PC-3 (cell line): ENCODE measurements around the gene MAGI2. TPM values are rescaled to one million over a fixed set of nuclear protein-coding genes. Genes with fewer than 3 reads are reported as not detected.

Experiments used
- ATAC-seq: fragments of 200-7000 bp; cut with Tn5 transposase; 2 replicates; pipeline ENCODE4 v1.9.1; 2020; ENCODE audit warnings: mild to moderate bottlenecking, moderate library complexity
- BruUV-seq: library from RNA; stranded (reverse); fragments of 400-500 nt; replicated peaks from 2 replicates; lab custom pipeline; 2021; lab: Mats Ljungman, UMichigan
- CTCF ChIA-PET: fragments of 300-600 bp; sonication (Branson Sonifier 250); formaldehyde crosslinking; loops from one replicate; lab custom pipeline; 2022; ENCODE audit warnings: antibody characterized with exemption; lab: Charles Lee
- POLR2A ChIA-PET: fragments of 300-600 bp; sonication (Branson Sonifier 250); formaldehyde crosslinking; loops from one replicate; lab custom pipeline; 2022; ENCODE audit warnings: antibody characterized with exemption; ENCODE audit not compliant: unreplicated experiment; lab: Charles Lee
- DNase-seq: peaks from one replicate; pipeline ENCODE4 v3.0.0-alpha.2; 2015
- H2AFZ ChIP-seq: fragments of 300-600 bp; sonication (generic); 2 replicates; pipeline ENCODE4 v1.6.0; 2016; ENCODE audit warnings: antibody characterized with exemption, low read length
- H3F3A ChIP-seq: fragments of 300-600 bp; sonication (generic); one replicate; pipeline ENCODE4 v1.6.0; 2017; ENCODE audit warnings: antibody characterized with exemption, low read length, control low read depth, mild to moderate bottlenecking; ENCODE audit not compliant: unreplicated experiment
- H3K27ac ChIP-seq: fragments of 300-600 bp; sonication (generic); 2 replicates; pipeline ENCODE4 v1.5.1; 2016; ENCODE audit warnings: mild to moderate bottlenecking, low read length
- H3K27me3 ChIP-seq: fragments of 300-600 bp; sonication (generic); 2 replicates; pipeline ENCODE4 v1.6.1; 2016; ENCODE audit warnings: low read length, mixed read lengths
- H3K36me3 ChIP-seq: fragments of 300-600 bp; sonication (generic); 2 replicates; pipeline ENCODE4 v1.6.1; 2016; ENCODE audit warnings: low read depth, mixed run types, low read length, mixed read lengths
- H3K4me1 ChIP-seq: fragments of 300-600 bp; sonication (generic); 2 replicates; pipeline ENCODE4 v1.5.1; 2016; ENCODE audit warnings: low read length; ENCODE audit not compliant: insufficient read depth
- H3K4me2 ChIP-seq: fragments of 300-600 bp; sonication (generic); 2 replicates; pipeline ENCODE4 v1.6.0; 2016; ENCODE audit warnings: low read length
- H3K4me3 ChIP-seq: fragments of 300-600 bp; sonication (generic); 2 replicates; pipeline ENCODE4 v1.5.1; 2016; ENCODE audit warnings: mild to moderate bottlenecking, low read length, mixed read lengths
- H3K79me2 ChIP-seq: fragments of 300-600 bp; sonication (generic); 2 replicates; pipeline ENCODE4 v1.6.1; 2017; ENCODE audit warnings: low read length, mixed read lengths
- H3K9ac ChIP-seq: fragments of 300-600 bp; sonication (generic); 2 replicates; pipeline ENCODE4 v1.6.0; 2016; ENCODE audit warnings: mild to moderate bottlenecking, low read length
- H3K9me2 ChIP-seq: fragments of 300-600 bp; sonication (generic); replicated peaks from 2 replicates; pipeline ENCODE4 v1.6.1; 2016; ENCODE audit warnings: mixed run types, low read length, mixed read lengths
- H3K9me3 ChIP-seq: fragments of 300-600 bp; sonication (generic); 2 replicates; pipeline ENCODE4 v1.6.1; 2016; ENCODE audit warnings: low read length, mixed read lengths
- H4K20me1 ChIP-seq: fragments of 300-600 bp; sonication (generic); 2 replicates; pipeline ENCODE4 v1.6.1; 2016; ENCODE audit warnings: low read length, mixed read lengths
- EZH2 ChIP-seq: fragments of 300-600 bp; sonication (generic); IDR thresholded peaks from one replicate; pipeline ENCODE4 v1.6.1; 2017; ENCODE audit warnings: antibody characterized with exemption, mild to moderate bottlenecking, low read length; ENCODE audit not compliant: unreplicated experiment
- EZH2phosphoT487 ChIP-seq: fragments of 300-600 bp; sonication (generic); IDR thresholded peaks from 2 replicates; pipeline ENCODE4 v1.6.1; 2018; ENCODE audit warnings: mild to moderate bottlenecking, antibody characterized with exemption, low read length, borderline replicate concordance
- intact Hi-C: fragments of 100-400 bp; cut with micrococcal nuclease; formaldehyde crosslinking; loops from 2 replicates; pipeline ENCODE4 v1.9.0; 2023
- total RNA-seq: library from RNA; depleted of rRNA; stranded (reverse); fragments of >200 nt; gene quantifications from 2 replicates; pipeline ENCODE4 v1.2.3, GENCODE V29; 2014
- TF ChIP-seq, protein P1 (sequence below): fragments of 300-600 bp; sonication (generic); conservative IDR thresholded peaks from 2 replicates; pipeline ENCODE4 v1.5.1; 2017; ENCODE audit warnings: antibody characterized with exemption, low read depth, mild to moderate bottlenecking, low read length

Gene MAGI2
- total RNA-seq, 1 experiment from 2014 or later = not detected

DNA sequence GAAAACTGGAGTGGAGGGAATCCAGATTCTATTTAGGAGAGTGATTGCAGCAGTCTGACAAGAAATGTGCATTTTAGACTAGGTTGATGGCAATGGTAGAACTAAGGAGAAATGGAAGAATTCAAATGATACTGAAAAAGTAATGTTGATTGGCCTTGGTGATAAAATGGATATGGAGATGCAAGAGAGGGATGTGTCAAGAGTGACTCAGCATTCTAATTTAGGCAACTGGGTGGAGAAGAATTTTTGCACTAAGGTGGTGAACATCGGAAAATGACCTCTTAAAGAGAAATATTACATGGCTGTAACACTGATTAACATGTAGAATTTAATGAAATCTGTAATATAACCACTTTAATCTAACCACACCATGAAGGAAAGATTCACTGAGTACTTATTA is 848.3 kb downstream of the MAGI2 start:
- DNase-seq (no peak), ATAC-seq (no peak)
- Histone ChIP-seq H3K4me3 (no peak overlapping the region), H2AFZ (no peak overlapping the region), H3K36me3 (no peaks in the 10 kb centered on the region), H3F3A (no peaks in the 10 kb centered on the region), H3K4me1 (no peaks in the 10 kb centered on the region), H3K27me3 (peaks cover 7% of the 10 kb centered on the region), H3K9me2 (no peaks in the 10 kb centered on the region), H3K9me3 (no peaks in the 10 kb centered on the region), H4K20me1 (no peaks in the 10 kb centered on the region), H3K79me2 (no peaks in the 10 kb centered on the region), H3K27ac (no peak overlapping the region), H3K9ac (no peak overlapping the region), H3K4me2 (no peak overlapping the region)
- intact Hi-C loops = no loop called here
- CTCF ChIA-PET = no interaction called here
- POLR2A ChIA-PET = no interaction called here
- no TSS peak for BruUV-seq
- TF ChIP-seq, protein P1, sequence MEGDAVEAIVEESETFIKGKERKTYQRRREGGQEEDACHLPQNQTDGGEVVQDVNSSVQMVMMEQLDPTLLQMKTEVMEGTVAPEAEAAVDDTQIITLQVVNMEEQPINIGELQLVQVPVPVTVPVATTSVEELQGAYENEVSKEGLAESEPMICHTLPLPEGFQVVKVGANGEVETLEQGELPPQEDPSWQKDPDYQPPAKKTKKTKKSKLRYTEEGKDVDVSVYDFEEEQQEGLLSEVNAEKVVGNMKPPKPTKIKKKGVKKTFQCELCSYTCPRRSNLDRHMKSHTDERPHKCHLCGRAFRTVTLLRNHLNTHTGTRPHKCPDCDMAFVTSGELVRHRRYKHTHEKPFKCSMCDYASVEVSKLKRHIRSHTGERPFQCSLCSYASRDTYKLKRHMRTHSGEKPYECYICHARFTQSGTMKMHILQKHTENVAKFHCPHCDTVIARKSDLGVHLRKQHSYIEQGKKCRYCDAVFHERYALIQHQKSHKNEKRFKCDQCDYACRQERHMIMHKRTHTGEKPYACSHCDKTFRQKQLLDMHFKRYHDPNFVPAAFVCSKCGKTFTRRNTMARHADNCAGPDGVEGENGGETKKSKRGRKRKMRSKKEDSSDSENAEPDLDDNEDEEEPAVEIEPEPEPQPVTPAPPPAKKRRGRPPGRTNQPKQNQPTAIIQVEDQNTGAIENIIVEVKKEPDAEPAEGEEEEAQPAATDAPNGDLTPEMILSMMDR = no peak
- TF ChIP-seq EZH2 = no peak
- no peak for TF ChIP-seq EZH2phosphoT487

- Histone ChIP-seq H3K9me2 (no peaks in the 10 kb centered on the region), H3F3A (no peaks in the 10 kb centered on the region), H3K4me3 (no peak overlapping the region), H3K27ac (no peak overlapping the region), H3K27me3 (peaks cover 30% of the 10 kb centered on the region), H3K9me3 (no peaks in the 10 kb centered on the region), H4K20me1 (no peaks in the 10 kb centered on the region), H3K4me2 (no peak overlapping the region), H3K9ac (no peak overlapping the region), H2AFZ (no peak overlapping the region), H3K4me1 (no peaks in the 10 kb centered on the region), H3K79me2 (no peaks in the 10 kb centered on the region), H3K36me3 (no peaks in the 10 kb centered on the region)
- ChIA-PET CTCF (no interaction called here), POLR2A (no interaction called here)
- DNase-seq (no peak), ATAC-seq (no peak)
- TF ChIP-seq EZH2 = no peak
- no peak for TF ChIP-seq EZH2phosphoT487
- TF ChIP-seq, protein P1 = no peak
- BruUV-seq = no TSS peak
- intact Hi-C loops = no loop called here
Observed at GRCh38 chr7:78601728-78602127, 851.7 kb downstream of the MAGI2 start.

GRCh38 chr7:78594156-78594555 is 859.3 kb downstream of the MAGI2 start:
- ATAC-seq = no peak
- CTCF ChIA-PET = no interaction called here
- no peaks in the 10 kb centered on the region for H3F3A ChIP-seq
- POLR2A ChIA-PET = no interaction called here
- no peaks in the 10 kb centered on the region for H3K79me2 ChIP-seq
- no peak overlapping the region for H3K4me2 ChIP-seq
- BruUV-seq = no TSS peak
- no peaks in the 10 kb centered on the region for H3K9me2 ChIP-seq
- H3K27me3 ChIP-seq = peaks cover 47% of the 10 kb centered on the region
- intact Hi-C loops = no loop called here
- no peaks in the 10 kb centered on the region for H3K4me1 ChIP-seq
- no peak for DNase-seq
- H3K9me3 ChIP-seq = no peaks in the 10 kb centered on the region
- no peak overlapping the region for H2AFZ ChIP-seq
- H3K36me3 ChIP-seq = no peaks in the 10 kb centered on the region
- no peak for TF ChIP-seq EZH2phosphoT487
- TF ChIP-seq EZH2 = no peak
- TF ChIP-seq, protein P1 = no peak
- no peaks in the 10 kb centered on the region for H4K20me1 ChIP-seq
- H3K4me3 ChIP-seq = no peak overlapping the region
- H3K9ac ChIP-seq = no peak overlapping the region
- H3K27ac ChIP-seq = no peak overlapping the region
